Posterior vena cava (tissue), 2 donors: ENCODE data around the gene WWOX. TPM values are rescaled to one million over a fixed set of nuclear protein-coding genes. Genes with fewer than 3 reads are reported as not detected.

Source experiments
- DNase-seq: peaks from one replicate; pipeline ENCODE4 v3.0.0-alpha.2; 2020; ENCODE audit warnings: low spot score
- intact Hi-C, 2 donors: fragments of 100-400 bp; cut with DNase I; formaldehyde crosslinking; loops; one replicate each; pipeline versions ENCODE4 v1.14.1 to v1.14.2; 2022 to 2023
- total RNA-seq, 2 donors: library from RNA; stranded (reverse); fragmentation: NEBNext Ultra II Directional; extraction: Animal tissue kit (Norgen Biotek cat#: 25700); gene quantifications; one replicate each; pipeline ENCODE4 v1.2.1, GENCODE V29; 2021
- donor health status: DM: yes; HTN: yes; CAD: no.
- donor health status: DM: yes; HTN: yes; CAD: no.

Gene WWOX
- total RNA-seq, 2 donors from 2014 or later: 12.5 to 16.9 TPM

- intact Hi-C loops: no loop called here
- DNase-seq: no peak
Observed at GRCh38 chr16:78551487-78552085, 452.1 kb downstream of the WWOX start.

- DNase-seq: no peak
- intact Hi-C loops: no loop called here
Observed at GRCh38 chr16:78552106-78552675, 452.7 kb downstream of the WWOX start.

GRCh38 chr16:78552716-78553115, 453.3 kb downstream of the WWOX start:
- intact Hi-C loops: no loop called here
- DNase-seq: no peak

GRCh38 chr16:78553268-78554039, 454.0 kb downstream of the WWOX start:
- intact Hi-C loops: no loop called here
- no peak for DNase-seq

DNA sequence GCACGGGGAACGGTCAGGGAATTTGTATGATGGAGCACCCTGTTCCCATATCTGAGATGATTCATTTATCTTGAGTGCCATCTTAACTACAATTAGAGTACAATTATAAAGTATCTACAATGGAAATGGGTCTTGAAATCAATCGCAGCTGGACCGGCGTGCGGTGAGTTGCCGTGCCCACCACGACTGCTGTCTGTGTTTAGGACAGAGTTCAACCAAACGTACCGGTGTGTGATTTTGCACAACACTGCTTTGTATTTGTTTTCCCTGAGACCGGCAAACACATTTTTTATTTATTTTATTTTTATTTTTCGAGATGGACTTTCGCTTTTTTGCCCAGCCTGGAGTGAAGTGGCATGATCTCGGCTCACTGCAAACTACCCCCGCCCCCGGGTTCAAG, 457.0 kb downstream of the WWOX start:
- no peak for DNase-seq
- intact Hi-C loops: no loop called here

GRCh38 chr16:78560997-78561396, 461.5 kb downstream of the WWOX start:
- intact Hi-C loops: no loop called here
- DNase-seq: no peak

GRCh38 chr16:78562111-78562510, 462.7 kb downstream of the WWOX start:
- DNase-seq: no peak
- intact Hi-C loops: no loop called here

DNA sequence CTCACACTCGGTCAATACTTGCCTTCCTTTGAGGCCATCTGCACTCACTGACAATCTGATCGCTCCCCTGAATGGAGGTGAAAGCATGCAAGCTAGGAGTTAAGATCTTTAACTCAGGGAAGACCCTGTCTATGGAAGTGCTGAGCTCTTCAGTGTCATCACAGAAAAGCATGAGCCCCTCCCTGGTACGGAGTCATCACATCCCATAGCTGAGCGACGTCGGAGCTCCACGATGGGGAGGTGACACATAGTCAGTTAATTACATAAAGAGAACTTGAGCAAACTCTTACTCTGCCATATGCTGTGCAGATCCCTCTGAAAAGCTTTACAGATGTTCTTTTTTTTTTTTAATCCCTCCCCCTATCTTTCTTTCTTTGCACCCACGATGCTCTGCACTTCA, 463.2 kb downstream of the WWOX start:
- no peak for DNase-seq
- intact Hi-C loops: no loop called here

DNA sequence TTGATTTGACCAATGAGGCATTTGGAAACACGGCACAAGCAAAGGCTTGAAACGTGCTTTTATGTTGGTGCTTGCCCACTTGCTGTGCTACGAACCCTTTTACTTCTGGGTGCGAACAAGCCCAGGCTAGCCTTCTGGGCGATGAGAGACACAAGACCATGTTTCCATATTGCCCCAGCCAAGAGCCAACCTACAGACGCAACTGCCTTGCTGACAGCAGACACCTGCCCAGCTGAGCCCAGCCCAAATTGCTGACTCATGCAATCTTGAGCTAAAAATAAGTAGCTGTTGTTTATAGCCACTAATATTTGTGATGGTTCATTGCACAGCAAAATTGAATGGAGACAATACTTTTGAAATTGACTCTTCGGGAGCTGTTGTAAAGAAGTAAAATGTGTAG, 464.5 kb downstream of the WWOX start:
- intact Hi-C loops: no loop called here

DNA sequence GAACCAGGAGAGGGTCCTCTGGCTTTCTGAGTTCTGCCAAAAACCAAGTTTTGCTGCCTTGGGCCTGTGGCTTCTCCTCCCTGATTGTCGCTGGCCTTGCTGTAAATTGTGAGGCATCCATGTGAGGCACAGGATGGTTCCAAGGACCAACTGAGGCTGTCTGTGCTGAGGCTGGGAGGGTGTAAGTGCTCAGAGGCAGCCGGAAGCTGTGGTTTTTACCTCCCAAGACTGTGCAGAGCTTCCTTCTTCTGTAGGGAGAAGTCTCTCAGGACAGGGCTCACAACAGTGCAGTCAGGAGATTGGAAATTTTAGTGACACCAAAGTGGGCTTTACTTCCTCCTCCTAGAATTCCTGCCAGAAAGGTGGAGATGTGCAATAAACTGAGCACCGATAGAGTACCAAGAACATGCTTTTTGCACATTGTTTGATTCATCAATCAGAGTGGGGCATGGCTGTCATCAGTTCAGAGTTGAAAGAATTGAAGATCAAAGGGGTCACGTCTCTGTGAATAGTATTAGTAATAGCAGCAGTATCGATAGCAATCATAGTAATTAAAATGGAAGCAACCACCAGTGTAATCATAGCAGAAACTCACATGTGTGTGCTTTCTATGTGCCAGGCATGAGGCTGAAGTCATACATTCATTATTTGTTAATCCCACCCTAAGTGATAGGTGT, 467.1 kb downstream of the WWOX start:
- no peak for DNase-seq
- intact Hi-C loops: no loop called here

More for the DNA sequence above, 464.5 kb downstream of the WWOX start:
- DNase-seq: no peak

DNA sequence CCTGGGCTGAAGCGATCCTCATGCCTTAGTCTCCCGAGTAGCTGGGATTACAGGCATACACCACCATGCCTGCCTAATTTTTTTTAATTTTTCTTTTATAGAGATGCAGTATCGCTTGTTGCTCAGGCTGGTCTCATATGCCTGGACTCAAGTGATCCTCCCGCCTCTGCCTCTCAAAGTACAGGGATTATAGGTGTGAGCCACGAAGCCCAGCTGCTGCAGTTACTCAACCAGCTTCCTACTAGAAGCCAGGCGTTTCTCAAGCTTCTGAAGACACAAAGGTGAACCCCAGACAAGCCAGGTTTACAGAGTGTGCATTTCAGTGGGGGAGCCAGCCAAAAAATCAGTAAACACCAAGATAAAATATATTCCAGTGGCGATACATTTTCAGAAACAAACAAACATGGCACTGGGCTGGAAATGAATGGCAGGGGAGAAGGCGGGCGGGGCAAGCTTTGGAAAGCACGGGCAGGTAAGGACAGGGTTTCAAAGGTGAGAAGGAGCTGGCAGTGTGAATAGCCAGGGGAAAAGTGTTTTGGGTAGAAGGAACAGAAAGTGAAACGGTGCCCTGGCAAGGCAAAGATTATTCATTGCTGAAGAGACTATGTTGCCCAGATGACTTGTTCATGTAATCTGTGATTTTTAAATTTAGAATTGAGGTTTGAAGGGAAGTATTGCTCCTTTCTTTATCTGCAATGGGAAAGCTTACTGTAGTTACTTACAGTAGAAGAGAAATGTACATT, 471.1 kb downstream of the WWOX start:
- intact Hi-C loops: no loop called here
- DNase-seq: no peak

- intact Hi-C loops: no loop called here
- DNase-seq: no peak
Observed at GRCh38 chr16:78571434-78571833, 472.0 kb downstream of the WWOX start.

- intact Hi-C loops: no loop called here
- DNase-seq: no peak
Observed at GRCh38 chr16:78571898-78572358, 472.5 kb downstream of the WWOX start.

DNA sequence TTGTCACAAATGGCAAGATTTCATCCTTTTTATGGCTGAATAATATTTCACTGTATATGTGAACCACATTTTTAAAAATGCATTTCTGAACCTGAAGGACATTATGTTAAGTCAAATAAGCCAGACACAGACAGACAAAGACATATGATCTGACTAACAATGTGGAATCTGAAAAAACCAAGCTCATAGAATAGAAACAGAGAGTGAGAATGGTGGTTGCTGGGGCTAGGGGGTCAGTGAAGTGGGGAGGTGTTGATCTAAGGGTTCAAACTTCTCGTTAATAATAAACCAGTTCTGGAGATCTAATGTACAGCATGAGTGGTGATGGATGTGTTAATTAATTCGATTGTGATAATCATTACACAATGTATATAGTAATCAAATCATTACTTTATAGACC, 475.1 kb downstream of the WWOX start:
- DNase-seq: no peak
- intact Hi-C loops: no loop called here

GRCh38 chr16:78576941-78577340, 477.5 kb downstream of the WWOX start:
- DNase-seq: no peak
- intact Hi-C loops: no loop called here

DNA sequence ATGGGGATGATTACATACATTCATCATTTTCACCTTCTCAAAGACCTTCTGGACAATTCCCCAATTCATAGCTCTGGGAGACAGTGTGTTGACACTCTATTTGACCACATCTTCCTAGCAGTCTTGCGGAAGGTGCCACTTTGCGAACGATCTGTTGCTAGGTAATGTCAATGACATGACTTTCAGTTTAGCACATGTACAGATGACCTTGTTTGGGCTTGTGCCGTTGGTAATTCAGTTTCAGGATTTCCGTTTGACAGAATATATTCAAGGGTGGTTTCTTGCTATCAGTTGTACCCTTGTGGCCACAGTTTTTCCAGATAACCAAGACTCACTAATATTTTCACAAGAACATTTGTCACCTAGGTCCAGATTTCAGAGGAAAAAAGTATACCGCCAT, 478.2 kb downstream of the WWOX start:
- no peak for DNase-seq
- intact Hi-C loops: no loop called here

- DNase-seq: no peak
- intact Hi-C loops: no loop called here
Observed at GRCh38 chr16:78579020-78579419, 479.6 kb downstream of the WWOX start.

DNA sequence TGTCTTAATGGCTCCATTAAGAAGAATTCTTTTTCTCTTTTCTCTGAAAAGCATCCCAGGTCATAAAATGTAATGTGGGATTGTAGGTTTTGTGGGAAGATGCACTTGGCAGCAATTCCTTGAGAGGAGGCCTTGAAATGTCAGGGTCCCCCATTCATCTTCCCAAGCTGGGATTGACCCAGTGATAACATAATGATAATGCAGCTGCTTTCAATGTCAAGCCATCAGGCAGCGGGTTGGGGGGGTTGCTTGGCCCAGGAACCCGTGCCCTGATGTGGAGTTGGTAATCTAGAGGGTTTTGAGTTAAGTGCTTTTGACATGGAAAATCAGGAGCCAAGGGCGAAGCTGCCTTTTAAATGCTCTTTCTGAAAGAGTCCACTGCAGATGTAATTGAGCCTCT, 484.0 kb downstream of the WWOX start:
- intact Hi-C loops: no loop called here
- DNase-seq: no peak

DNA sequence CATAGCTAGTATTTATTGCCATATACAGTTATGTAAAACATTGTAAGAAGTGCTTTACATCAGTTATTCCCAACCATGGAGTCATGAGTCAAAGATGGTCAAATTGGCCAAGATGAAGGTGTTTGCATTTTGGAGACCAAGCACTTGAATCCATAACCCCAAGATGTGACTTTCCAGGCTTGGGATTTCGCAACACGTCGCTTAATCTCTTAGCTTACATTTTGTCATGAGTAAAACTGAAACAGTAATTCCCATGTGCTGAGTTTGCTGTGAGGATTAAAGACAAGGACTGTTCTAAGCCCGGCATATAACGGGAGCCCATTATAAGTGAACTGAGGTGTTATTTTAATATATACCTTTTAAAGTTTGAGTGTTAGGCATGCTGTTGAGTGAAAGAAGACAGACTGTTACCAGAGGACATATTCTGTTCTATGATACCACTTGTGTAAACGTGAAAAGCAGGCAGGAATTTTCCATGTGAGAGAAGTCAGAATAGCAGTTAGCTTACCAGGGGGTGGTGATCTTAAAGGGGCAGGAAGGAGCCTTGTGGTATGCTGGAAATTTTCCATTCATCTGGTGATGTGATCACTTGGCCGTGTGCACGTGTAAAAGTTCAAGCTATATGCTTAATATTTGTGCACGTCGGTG, 484.9 kb downstream of the WWOX start:
- intact Hi-C loops: no loop called here
- DNase-seq: no peak
